Esophagus (tissue), 2 donors: ENCODE measurements around the gene SCN1A. TPM values are rescaled to one million over a fixed set of nuclear protein-coding genes. Genes with fewer than 3 reads are reported as not detected.

ENCODE experiments used
- H3K27ac ChIP-seq, 2 donors: one replicate each; pipeline ENCODE4 v1.5.1; 2013; ENCODE audit warnings: low read depth in 2 of 2, mild to moderate bottlenecking in 2 of 2, inconsistent platforms in 1 of 2, low read length in 1 of 2, moderate library complexity in 1 of 2
- H3K27me3 ChIP-seq, 2 donors: one replicate each; pipeline ENCODE4 v1.6.1; 2013; ENCODE audit warnings: low read length in 2 of 2, control low read depth in 1 of 2, mild to moderate bottlenecking in 1 of 2; ENCODE audit not compliant: insufficient read depth in 2 of 2, control insufficient read depth in 1 of 2
- H3K36me3 ChIP-seq, 2 donors: one replicate each; pipeline ENCODE4 v1.6.1; 2013; ENCODE audit warnings: low read length in 1 of 2; ENCODE audit not compliant: control insufficient read depth in 2 of 2, insufficient read depth in 2 of 2
- H3K4me1 ChIP-seq, 2 donors: one replicate each; pipeline ENCODE4 v1.6.1; 2013; ENCODE audit warnings: low read length in 1 of 2; ENCODE audit not compliant: control insufficient read depth in 2 of 2, insufficient read depth in 2 of 2
- H3K4me3 ChIP-seq, 2 donors: one replicate each; pipeline ENCODE4 v1.5.1; 2013; ENCODE audit warnings: low read length in 2 of 2, mild to moderate bottlenecking in 2 of 2, low read depth in 1 of 2, moderate library complexity in 1 of 2
- H3K9me3 ChIP-seq, 2 donors: one replicate each; pipeline ENCODE4 v1.6.1; 2013; ENCODE audit warnings: mild to moderate bottlenecking in 2 of 2, low read depth in 1 of 2, low read length in 1 of 2, moderate library complexity in 1 of 2; ENCODE audit not compliant: control insufficient read depth in 2 of 2, insufficient read depth in 1 of 2
- WGBS, 2 donors: extraction: QIAGEN DNeasy Blood & Tissue Kit; methylation state at CpG; one replicate each; pipeline ENCODE4 v1.1.7; 2013; 5-methylcytosine and 5-hydroxymethylcytosine counted together
- polyA plus RNA-seq, 2 donors: library from polyadenylated mRNA; stranded (reverse); fragments of 200-250 nt; gene quantifications; one replicate each; pipeline ENCODE4 v1.2.3, GENCODE V29; 2013
- donor health status: healthy with polysubstance abuse.
- donor health status: Bipolar disorder and iron deficiency.

Gene SCN1A
- polyA plus RNA-seq, 2 donors = not detected

- Histone ChIP-seq H3K4me1 (no peaks in the 10 kb centered on the region), H3K27me3 (no peaks in the 10 kb centered on the region), H3K36me3 (no peaks in the 10 kb centered on the region), H3K27ac (no peak overlapping the region), H3K4me3 (no peak overlapping the region), H3K9me3 (no peaks in the 10 kb centered on the region)
- 34 to 54% methylated on average over 3 of the region's 3 CpGs for WGBS, 2 donors
These were observed 57.6 kb downstream of the SCN1A start for GRCh38 chr2:166070231-166070630.

- no peaks in the 10 kb centered on the region for H3K4me1 ChIP-seq
- no peak overlapping the region for H3K4me3 ChIP-seq
- H3K27ac ChIP-seq = no peak overlapping the region
- 53 to 60% methylated on average over 1 of the region's 1 CpG for WGBS, 2 donors
- H3K27me3 ChIP-seq = no peaks in the 10 kb centered on the region
- H3K9me3 ChIP-seq = no peaks in the 10 kb centered on the region
- H3K36me3 ChIP-seq = no peaks in the 10 kb centered on the region
These were observed 58.8 kb downstream of the SCN1A start for GRCh38 chr2:166068981-166069380.

- H3K4me1 ChIP-seq = no peaks in the 10 kb centered on the region
- 72 to 79% methylated on average over 2 of the region's 2 CpGs for WGBS, 2 donors
- H3K27ac ChIP-seq = no peak overlapping the region
- H3K36me3 ChIP-seq = no peaks in the 10 kb centered on the region
- no peaks in the 10 kb centered on the region for H3K9me3 ChIP-seq
- no peak overlapping the region for H3K4me3 ChIP-seq
- H3K27me3 ChIP-seq = no peaks in the 10 kb centered on the region
These were observed 60.6 kb downstream of the SCN1A start for GRCh38 chr2:166067229-166067628.

- H3K4me3 ChIP-seq = no peak overlapping the region
- 81 to 87% methylated on average over 4 of the region's 4 CpGs for WGBS, 2 donors
- no peak overlapping the region for H3K27ac ChIP-seq
- H3K27me3 ChIP-seq = no peaks in the 10 kb centered on the region
- no peaks in the 10 kb centered on the region for H3K4me1 ChIP-seq
- H3K36me3 ChIP-seq = no peaks in the 10 kb centered on the region
- H3K9me3 ChIP-seq = no peaks in the 10 kb centered on the region
These were observed 67.6 kb downstream of the SCN1A start for GRCh38 chr2:166060191-166060590.

- Histone ChIP-seq H3K27ac (no peak overlapping the region), H3K4me3 (no peak overlapping the region), H3K36me3 (no peaks in the 10 kb centered on the region), H3K9me3 (no peaks in the 10 kb centered on the region), H3K27me3 (no peaks in the 10 kb centered on the region), H3K4me1 (no peaks in the 10 kb centered on the region)
- 10 to 11% methylated on average over 4 of the region's 4 CpGs for WGBS, 2 donors
These were observed 70.3 kb downstream of the SCN1A start for GRCh38 chr2:166057370-166058164.

- Histone ChIP-seq H3K27me3 (no peaks in the 10 kb centered on the region), H3K4me3 (no peak overlapping the region), H3K27ac (no peak overlapping the region), H3K36me3 (no peaks in the 10 kb centered on the region), H3K9me3 (no peaks in the 10 kb centered on the region), H3K4me1 (peaks cover 0 to 2% of the 10 kb centered on the region in 2 donors)
- 74 to 77% methylated on average over 5 of the region's 5 CpGs for WGBS, 2 donors
These were observed 82.9 kb downstream of the SCN1A start for GRCh38 chr2:166044853-166045483.

GRCh38 chr2:166042768-166043390, 84.9 kb downstream of the SCN1A start:
- Histone ChIP-seq H3K27me3 (no peaks in the 10 kb centered on the region), H3K9me3 (no peaks in the 10 kb centered on the region), H3K4me1 (peaks cover 0 to 2% of the 10 kb centered on the region in 2 donors), H3K4me3 (no peak overlapping the region), H3K36me3 (no peaks in the 10 kb centered on the region), H3K27ac (no peak overlapping the region)

- H3K9me3 ChIP-seq = no peaks in the 10 kb centered on the region
- peaks cover 0 to 2% of the 10 kb centered on the region in 2 donors for H3K4me1 ChIP-seq
- no peak overlapping the region for H3K4me3 ChIP-seq
- no peaks in the 10 kb centered on the region for H3K36me3 ChIP-seq
- no peak overlapping the region for H3K27ac ChIP-seq
- H3K27me3 ChIP-seq = no peaks in the 10 kb centered on the region
- WGBS, 2 donors = 50 to 51% methylated on average over 1 of the region's 1 CpG
These were observed 85.5 kb downstream of the SCN1A start for GRCh38 chr2:166042356-166042755.

- WGBS, 2 donors = 82 to 88% methylated on average over 1 of the region's 1 CpG
These were observed 86.2 kb downstream of the SCN1A start for GRCh38 chr2:166041613-166042012.

More at GRCh38 chr2:166041613-166042012, 86.2 kb downstream of the SCN1A start:
- Histone ChIP-seq H3K9me3 (no peaks in the 10 kb centered on the region), H3K36me3 (no peaks in the 10 kb centered on the region), H3K27me3 (no peaks in the 10 kb centered on the region), H3K27ac (no peak overlapping the region), H3K4me3 (no peak overlapping the region), H3K4me1 (peaks cover 0 to 2% of the 10 kb centered on the region in 2 donors)
